GM19452 (cell line): Measurements from ENCODE around the gene EFNA2.

Experiments used
- ATAC-seq: cut with Tn5 transposase; IDR thresholded peaks from one replicate; pipeline ENCODE4 v1.9.1; 2021; ENCODE audit not compliant: unreplicated experiment

Gene EFNA2

GRCh38 chr19:1283207-1283916, 2.3 kb upstream of the EFNA2 start:
- ATAC-seq: no peak

- no peak for ATAC-seq
These were observed 1.8 kb upstream of the EFNA2 start for GRCh38 chr19:1283917-1284292.

- no peak for ATAC-seq
These were observed 1.2 kb upstream of the EFNA2 start for GRCh38 chr19:1284293-1284978.

GRCh38 chr19:1284979-1285736, 515 bp upstream of the EFNA2 start:
- no peak for ATAC-seq

- no peak for ATAC-seq
These were observed 1.0 kb downstream of the EFNA2 start for GRCh38 chr19:1286487-1287353.

GRCh38 chr19:1287354-1288225, 1.9 kb downstream of the EFNA2 start:
- ATAC-seq: no peak

- ATAC-seq: no peak
These were observed 2.5 kb downstream of the EFNA2 start for GRCh38 chr19:1288226-1288612.

- ATAC-seq: no peak
These were observed 3.4 kb downstream of the EFNA2 start for GRCh38 chr19:1288833-1289685.

GRCh38 chr19:1289686-1290025, 4.0 kb downstream of the EFNA2 start:
- ATAC-seq: no peak

GRCh38 chr19:1290196-1290702, 4.6 kb downstream of the EFNA2 start:
- no peak for ATAC-seq

GRCh38 chr19:1290703-1291651, 5.3 kb downstream of the EFNA2 start:
- no peak for ATAC-seq

GRCh38 chr19:1291761-1292418, 6.2 kb downstream of the EFNA2 start:
- no peak for ATAC-seq

- ATAC-seq: no peak
These were observed 6.9 kb downstream of the EFNA2 start for GRCh38 chr19:1292419-1293151.

- no peak for ATAC-seq
These were observed 8.3 kb downstream of the EFNA2 start for GRCh38 chr19:1293782-1294604.

- ATAC-seq: no peak
These were observed 9.0 kb downstream of the EFNA2 start for GRCh38 chr19:1294688-1295087.
